GM18499 (cell line): Measurements from ENCODE around the gene LRMDA.
"Not testable (repeated sequence)": the region's sequence is repeated elsewhere in the genome, so short reads cannot be mapped to it uniquely, and the experiment has no call there.

Experiments used
- ATAC-seq: cut with Tn5 transposase; IDR thresholded peaks from one replicate; pipeline ENCODE4 v1.9.1; 2021; ENCODE audit warnings: moderate number of reproducible peaks; ENCODE audit not compliant: insufficient read depth, unreplicated experiment

Gene LRMDA

DNA sequence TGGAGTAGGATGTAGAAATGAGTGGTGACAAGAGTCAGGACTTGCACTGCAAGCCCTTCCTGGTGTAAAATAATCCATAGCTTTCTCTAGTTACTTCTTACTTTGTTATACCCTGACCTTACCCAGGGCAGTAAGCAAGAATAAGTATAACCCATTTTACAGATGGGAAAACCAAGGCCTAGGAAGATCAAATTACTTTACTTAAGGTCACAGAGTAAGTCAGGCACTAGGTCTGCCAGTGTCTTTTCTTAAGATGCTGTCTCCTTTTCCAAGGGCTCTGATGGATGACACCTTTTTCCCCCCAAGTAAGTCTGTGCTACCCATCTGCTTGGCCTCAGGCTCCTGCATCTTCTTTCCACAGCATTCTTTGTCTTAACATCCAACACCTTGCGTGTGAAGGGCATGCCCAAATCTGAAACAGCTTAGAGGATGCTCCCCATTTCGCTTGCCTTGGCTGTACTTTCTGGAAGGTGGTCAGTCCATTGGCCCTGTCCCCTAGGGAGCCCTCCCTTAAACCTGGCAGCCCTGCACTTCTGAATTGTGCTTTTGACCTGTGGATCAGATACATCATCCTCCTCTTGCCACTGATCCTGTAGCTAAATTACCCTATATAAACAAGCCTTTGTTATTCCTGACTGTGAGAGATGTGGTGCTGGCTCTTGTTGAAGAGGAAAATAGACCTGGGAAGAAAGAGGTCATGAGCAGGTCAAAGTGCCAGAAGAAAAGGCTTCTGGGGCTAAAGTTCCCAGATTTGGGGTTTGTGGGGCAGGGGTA, 168.6 kb downstream of the LRMDA start:
- no peak for ATAC-seq

DNA sequence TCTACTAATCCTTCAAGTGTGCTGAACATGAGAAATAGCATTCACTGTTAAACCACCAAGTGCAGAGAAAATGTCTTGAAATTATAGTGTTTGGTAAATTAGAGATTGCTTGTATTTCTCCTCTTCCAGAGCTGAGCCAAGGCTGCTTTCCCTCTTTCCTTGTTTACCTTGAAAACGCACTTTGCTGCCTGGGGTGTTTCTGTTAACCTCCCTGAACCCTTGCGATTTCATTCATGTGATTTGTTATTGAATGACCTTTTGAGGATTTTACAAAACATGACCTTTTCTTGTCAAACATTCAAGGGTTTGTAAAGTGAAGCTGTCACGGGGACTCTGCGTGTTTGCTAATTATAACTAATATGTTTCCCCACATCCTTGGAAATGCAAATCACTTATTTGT, 169.4 kb downstream of the LRMDA start:
- no peak for ATAC-seq

DNA sequence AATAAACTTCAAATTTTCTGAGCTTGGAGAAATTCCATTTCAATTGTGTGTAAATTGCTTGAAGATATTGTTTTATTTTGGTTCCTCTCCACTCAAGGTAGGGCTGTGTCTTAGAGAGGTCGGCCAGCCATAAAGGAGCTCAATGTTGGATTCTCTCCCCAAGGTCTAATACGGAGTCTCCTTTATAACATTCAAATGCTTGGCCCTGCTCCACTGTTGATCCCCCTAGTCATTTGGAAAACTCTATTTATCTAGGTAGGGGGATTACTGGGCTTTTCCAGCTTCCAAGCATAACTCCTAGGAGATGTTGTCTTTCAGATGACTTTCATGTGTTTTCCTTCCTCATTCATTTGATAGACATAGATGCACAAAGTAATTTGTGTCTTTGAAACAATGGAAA, 170.9 kb downstream of the LRMDA start:
- no peak for ATAC-seq

- no peak for ATAC-seq
Measured at GRCh38 chr10:75605096-75605495, 173.7 kb downstream of the LRMDA start.

GRCh38 chr10:75605795-75606194, 174.4 kb downstream of the LRMDA start:
- ATAC-seq, result not testable (repeated sequence)

- peak; percentile 54 for ATAC-seq
Measured at GRCh38 chr10:75606203-75606779, 174.9 kb downstream of the LRMDA start.

GRCh38 chr10:75607576-75607975, 176.2 kb downstream of the LRMDA start:
- no peak for ATAC-seq

DNA sequence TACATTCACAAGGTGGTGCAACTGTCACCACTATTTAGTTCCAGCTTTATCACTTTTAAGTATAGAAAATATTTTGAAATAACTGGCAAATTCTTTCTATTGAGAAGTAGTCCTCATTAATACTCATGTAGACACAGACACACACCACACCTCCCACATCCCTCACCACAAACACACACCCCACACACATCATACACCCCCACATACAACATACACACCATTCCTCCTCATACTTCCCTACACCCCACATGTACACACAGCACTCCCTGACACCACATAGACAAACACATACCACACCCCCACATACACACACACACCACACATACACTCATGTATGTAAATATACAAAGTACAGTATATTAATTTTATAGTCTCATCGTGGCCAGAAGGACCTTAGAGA, 178.8 kb downstream of the LRMDA start:
- ATAC-seq, result no peak

GRCh38 chr10:75611172-75611992, 180.0 kb downstream of the LRMDA start:
- ATAC-seq, result no peak

GRCh38 chr10:75611993-75612372, 180.6 kb downstream of the LRMDA start:
- no peak for ATAC-seq

GRCh38 chr10:75612904-75613684, 181.7 kb downstream of the LRMDA start:
- ATAC-seq, result no peak

DNA sequence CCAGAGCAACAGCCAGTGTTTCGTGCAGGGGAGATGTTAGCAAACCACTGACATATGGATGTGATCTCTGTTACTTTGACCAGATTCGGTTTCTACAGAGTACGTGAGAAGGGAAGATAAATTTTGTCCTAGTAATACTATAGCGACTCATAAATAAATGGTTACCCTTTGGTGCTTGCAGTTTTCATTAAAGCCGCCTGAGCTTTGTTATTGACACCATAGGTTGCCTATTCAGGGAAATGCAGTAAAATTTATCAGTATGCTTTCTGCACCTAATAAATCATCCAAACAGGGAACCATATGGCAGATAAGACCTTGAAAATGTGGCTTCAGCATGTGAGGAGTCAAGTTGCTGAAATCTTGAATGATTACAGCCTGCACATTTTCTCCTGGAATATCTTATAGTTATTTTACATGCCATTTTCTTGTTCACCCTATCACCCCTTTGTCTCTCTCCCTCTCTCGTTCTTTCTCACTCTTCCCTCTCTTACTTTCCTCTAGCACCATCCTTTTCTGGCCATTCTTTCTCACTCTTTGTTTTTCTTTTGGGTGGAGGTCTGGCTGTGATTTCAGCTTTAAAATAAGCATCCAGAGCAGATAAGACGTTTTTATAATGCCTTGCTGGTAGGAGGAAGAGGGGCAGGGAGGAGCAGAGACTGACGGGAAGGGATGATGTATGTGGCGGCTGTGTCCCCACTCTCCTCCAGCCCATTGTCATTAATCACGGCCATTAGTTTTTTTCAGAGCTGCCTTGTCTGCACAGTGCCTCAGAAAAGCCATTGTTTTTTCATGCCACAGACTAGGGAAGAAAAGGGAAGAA, 182.5 kb downstream of the LRMDA start:
- ATAC-seq, result no peak

DNA sequence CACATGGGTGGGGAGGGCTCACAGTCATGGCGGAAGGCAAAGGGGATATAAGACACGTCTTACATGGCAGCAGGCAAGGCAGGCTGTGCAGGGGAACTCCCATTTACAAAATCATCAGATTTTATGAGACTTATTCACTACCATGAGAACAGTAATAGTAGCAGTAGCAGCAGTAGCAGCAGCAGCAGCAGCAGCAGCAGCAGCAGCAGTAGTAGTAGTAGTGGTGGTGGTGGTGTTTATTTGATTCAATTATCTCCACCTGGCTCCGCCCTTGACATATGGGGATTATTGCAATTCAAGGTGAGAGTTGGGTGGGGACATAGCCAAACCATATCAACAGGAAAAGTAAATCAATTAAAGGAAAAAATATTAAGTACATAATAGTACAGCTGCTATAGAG, 184.7 kb downstream of the LRMDA start:
- no peak for ATAC-seq

- no peak for ATAC-seq
Measured at GRCh38 chr10:75616874-75617478, 185.6 kb downstream of the LRMDA start.

GRCh38 chr10:75617485-75618155, 186.2 kb downstream of the LRMDA start:
- no peak for ATAC-seq

DNA sequence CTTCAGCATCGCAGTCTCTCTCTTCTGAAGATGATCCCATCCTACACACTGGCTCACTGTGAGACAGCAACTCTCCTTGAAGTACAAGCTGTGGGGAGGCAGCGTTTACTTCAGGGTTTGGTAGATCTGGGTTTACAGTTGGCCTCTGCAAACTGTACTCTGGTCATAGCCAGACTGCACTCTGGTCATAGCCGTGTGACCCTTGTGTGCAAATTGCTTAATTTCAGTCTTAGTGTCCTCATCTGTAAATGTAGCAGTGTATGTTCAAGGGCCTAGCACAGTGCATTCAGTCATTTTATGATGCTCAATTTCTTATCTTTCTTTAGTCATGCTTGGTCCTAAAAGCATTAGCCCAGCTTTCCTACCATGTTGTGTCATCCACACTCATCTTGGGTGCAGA, 188.2 kb downstream of the LRMDA start:
- ATAC-seq, result no peak

- no peak for ATAC-seq
Measured at GRCh38 chr10:75620356-75620755, 188.9 kb downstream of the LRMDA start.

DNA sequence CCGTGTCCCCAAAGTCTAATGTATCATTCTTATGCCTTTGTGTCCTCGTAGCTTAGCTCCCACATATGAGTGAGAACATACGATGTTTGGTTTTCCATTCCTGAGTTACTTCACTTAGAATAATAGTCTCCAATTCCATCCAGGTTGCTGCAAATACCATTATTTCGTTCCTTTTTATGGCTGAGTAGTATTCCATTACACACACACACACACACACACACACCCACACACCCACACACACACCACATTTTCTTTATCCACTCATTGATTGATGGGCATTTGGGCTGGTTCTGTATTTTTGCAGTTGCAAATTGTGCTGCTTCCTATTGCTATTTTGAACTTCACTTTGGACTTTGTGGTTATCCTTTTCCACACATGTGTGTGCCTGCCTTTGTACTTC, 189.6 kb downstream of the LRMDA start:
- ATAC-seq, result not testable (repeated sequence)

- ATAC-seq, result no peak
Measured at GRCh38 chr10:75622503-75622902, 191.1 kb downstream of the LRMDA start.
